Measurements from ENCODE around the gene PCDH17. TPM values are rescaled to one million over a fixed set of nuclear protein-coding genes. Genes with fewer than 3 reads are reported as not detected.

PCDH17 gene, protein sequence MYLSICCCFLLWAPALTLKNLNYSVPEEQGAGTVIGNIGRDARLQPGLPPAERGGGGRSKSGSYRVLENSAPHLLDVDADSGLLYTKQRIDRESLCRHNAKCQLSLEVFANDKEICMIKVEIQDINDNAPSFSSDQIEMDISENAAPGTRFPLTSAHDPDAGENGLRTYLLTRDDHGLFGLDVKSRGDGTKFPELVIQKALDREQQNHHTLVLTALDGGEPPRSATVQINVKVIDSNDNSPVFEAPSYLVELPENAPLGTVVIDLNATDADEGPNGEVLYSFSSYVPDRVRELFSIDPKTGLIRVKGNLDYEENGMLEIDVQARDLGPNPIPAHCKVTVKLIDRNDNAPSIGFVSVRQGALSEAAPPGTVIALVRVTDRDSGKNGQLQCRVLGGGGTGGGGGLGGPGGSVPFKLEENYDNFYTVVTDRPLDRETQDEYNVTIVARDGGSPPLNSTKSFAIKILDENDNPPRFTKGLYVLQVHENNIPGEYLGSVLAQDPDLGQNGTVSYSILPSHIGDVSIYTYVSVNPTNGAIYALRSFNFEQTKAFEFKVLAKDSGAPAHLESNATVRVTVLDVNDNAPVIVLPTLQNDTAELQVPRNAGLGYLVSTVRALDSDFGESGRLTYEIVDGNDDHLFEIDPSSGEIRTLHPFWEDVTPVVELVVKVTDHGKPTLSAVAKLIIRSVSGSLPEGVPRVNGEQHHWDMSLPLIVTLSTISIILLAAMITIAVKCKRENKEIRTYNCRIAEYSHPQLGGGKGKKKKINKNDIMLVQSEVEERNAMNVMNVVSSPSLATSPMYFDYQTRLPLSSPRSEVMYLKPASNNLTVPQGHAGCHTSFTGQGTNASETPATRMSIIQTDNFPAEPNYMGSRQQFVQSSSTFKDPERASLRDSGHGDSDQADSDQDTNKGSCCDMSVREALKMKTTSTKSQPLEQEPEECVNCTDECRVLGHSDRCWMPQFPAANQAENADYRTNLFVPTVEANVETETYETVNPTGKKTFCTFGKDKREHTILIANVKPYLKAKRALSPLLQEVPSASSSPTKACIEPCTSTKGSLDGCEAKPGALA (N-terminal part only)
- not detected in 2 replicates for total RNA-seq

DNA sequence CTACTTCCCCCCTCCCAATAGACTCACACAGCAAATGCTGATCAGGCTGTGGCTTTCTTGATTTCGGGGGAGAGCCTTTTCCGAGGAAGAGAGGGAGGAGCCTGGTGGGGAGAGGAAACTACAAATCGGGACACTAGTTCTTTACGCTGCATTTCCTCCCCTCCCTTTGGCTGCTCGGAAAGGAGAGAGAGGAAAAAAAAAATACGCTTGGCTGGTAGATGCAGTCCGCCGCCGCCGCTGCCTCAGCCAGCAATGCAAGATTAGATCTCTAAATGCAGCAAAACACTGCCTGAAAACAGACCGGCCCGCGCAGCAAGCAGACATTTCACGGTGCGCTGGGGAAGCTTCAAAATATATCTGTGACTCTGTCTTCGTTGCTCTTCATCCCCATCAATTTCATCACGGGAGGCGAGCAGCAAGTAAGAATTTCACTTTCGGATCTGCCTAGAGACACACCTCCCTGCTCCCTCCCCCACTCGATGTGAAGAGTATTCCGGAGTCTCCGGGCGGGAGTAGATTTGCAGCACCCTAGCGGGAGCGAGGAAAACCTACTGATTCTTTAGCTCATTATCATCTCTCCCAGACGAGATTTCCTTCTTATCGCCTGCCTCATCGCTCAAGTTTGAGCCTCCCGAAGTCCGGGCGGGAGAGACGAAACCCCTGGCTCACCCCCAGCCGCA is at the start of gene PCDH17:
TSS of gene PCDH17 (plus strand) at position 149 of the 680 bp plus-strand sequence. CDS start 803 bp downstream, outside the sequence.

